M059J (cell line): ENCODE results near the gene ERN1. TPM values are rescaled to one million over a fixed set of nuclear protein-coding genes. Genes with fewer than 3 reads are reported as not detected.

Source experiments
- total RNA-seq: library from RNA; depleted of rRNA; stranded (reverse); fragments of >200 nt; shearing (Covaris generic); gene quantifications from 2 replicates; pipeline ENCODE4 v1.2.3, GENCODE V29; 2014; rRNA removed

Gene ERN1
- total RNA-seq, 1 experiment from 2014 or later: 1.5 TPM

Other genes with a start within 250 kb of the ERN1 start
- gene GH2, start 248.2 kb downstream of the ERN1 start, total RNA-seq: not detected in 2 replicates
- gene CSH1, start 233.6 kb downstream of the ERN1 start, total RNA-seq: not detected in 2 replicates
- not detected in 2 replicates for gene CSHL1, start 218.9 kb downstream of the ERN1 start, total RNA-seq
- gene GH1, start 211.3 kb downstream of the ERN1 start, total RNA-seq: not detected in 2 replicates
- gene CD79B, start 197.8 kb downstream of the ERN1 start, total RNA-seq: 0.27 and 0.54 TPM in 2 replicates
- gene SCN4A, start 157.2 kb downstream of the ERN1 start, total RNA-seq: not detected in 2 replicates
- gene PRR29, start 131.8 kb downstream of the ERN1 start, total RNA-seq: 0.05 TPM in 1 of 2 replicates, not detected in the other
- gene ICAM2, start 109.5 kb downstream of the ERN1 start, total RNA-seq: 0.84 and 1.0 TPM in 2 replicates
- gene TEX2, start 133.1 kb upstream of the ERN1 start, total RNA-seq: 13.4 and 22.6 TPM in 2 replicates